Prostate gland (tissue), 2 donors: ENCODE measurements around the gene NPHS1. TPM values are rescaled to one million over a fixed set of nuclear protein-coding genes. Genes with fewer than 3 reads are reported as not detected.
"Not testable (repeated sequence)": the region's sequence is repeated elsewhere in the genome, so short reads cannot be mapped to it uniquely, and the experiment has no call there.

Source experiments
- DNase-seq: peaks from one replicate; pipeline ENCODE4 v3.0.0-alpha.2; 2019; ENCODE audit warnings: low spot score
- H3K27ac ChIP-seq, 2 donors: fragments of 200-600 bp; sonication (generic); 2 replicates each; pipeline ENCODE4 v1.5.1; 2017 to 2019
- H3K27me3 ChIP-seq: fragments of 200-600 bp; sonication (generic); replicated peaks from 2 replicates; pipeline ENCODE4 v1.5.1; 2019; ENCODE audit not compliant: insufficient read depth
- H3K36me3 ChIP-seq, 2 donors: fragments of 200-600 bp; sonication (generic); 1 replicate in 1 of 2; 2 replicates in 1 of 2; pipeline versions ENCODE4 v1.5.1 to v1.8.1; 2017 to 2019
- H3K4me1 ChIP-seq: fragments of 200-600 bp; sonication (generic); replicated peaks from 2 replicates; pipeline ENCODE4 v1.5.1; 2019
- H3K4me3 ChIP-seq, 2 donors: fragments of 200-600 bp; sonication (generic); 2 replicates each; pipeline ENCODE4 v1.5.1; 2017 to 2019
- H3K9me3 ChIP-seq: fragments of 200-600 bp; sonication (generic); 2 replicates; pipeline ENCODE4 v1.5.1; 2017
- CTCF ChIP-seq, 4 experiments: fragments of 200-600 bp in 2 of 4; fragments of 450-650 bp in 2 of 4; sonication (generic) in 2 of 4; IDR thresholded peaks; 1 replicate in 3 of 4; 2 replicates in 1 of 4; pipeline ENCODE4 v1.5.1; 2016 to 2019; ENCODE audit warnings: antibody characterized with exemption in 4 of 4, mild to moderate bottlenecking in 2 of 4, moderate library complexity in 2 of 4
- POLR2A ChIP-seq: fragments of 450-650 bp; IDR thresholded peaks from one replicate; pipeline ENCODE4 v1.6.1; 2016; ENCODE audit warnings: antibody characterized with exemption, mild to moderate bottlenecking
- POLR2AphosphoS5 ChIP-seq: sonication (generic); formaldehyde crosslinking; IDR thresholded peaks from one replicate; pipeline ENCODE4 v1.6.1; 2017; ENCODE audit warnings: antibody characterized with exemption
- WGBS: methylation state at CpG from one replicate; pipeline ENCODE4 v1.1.5; 2018; 5-methylcytosine and 5-hydroxymethylcytosine counted together
- intact Hi-C: fragments of 100-400 bp; cut with DNase I; formaldehyde crosslinking; loops from one replicate; pipeline ENCODE4 v1.14.2; 2022
- total RNA-seq, 2 donors: library from RNA; depleted of rRNA; stranded (reverse); fragments of >200 nt; gene quantifications; one replicate each; pipeline ENCODE4 v1.1.0, GENCODE V29; 2016

Gene NPHS1
- total RNA-seq, 2 donors from 2014 or later = 0.23 TPM; not detected in 1

DNA sequence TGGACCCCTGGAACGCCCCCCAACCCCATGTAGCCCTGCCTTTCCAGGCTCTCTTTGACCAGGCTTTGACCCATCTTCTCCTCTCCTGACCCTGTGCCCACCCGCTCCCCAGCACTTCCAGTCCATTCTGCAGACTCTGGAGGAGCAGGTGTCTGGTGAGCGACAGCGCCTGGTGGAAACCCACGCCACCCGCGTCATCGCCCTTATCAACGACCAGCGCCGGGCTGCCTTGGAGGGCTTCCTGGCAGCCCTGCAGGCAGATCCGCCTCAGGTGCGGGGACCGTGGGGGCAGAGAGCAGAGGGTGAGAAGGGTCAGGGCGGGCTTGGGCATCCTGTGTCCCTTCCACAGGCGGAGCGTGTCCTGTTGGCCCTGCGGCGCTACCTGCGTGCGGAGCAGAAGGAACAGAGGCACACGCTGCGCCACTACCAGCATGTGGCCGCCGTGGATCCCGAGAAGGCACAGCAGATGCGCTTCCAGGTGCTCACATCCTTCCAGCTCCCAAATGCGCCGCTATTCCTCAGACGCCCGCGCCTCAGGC, 22.2 kb upstream of the NPHS1 start:
- Histone ChIP-seq H3K4me1 (peaks cover 6% of the 10 kb centered on the region), H3K4me3 (no peak overlapping the region), H3K9me3 (no peaks in the 10 kb centered on the region), H3K27me3 (no peaks in the 10 kb centered on the region), H3K27ac (no peak overlapping the region), H3K36me3 (no peaks in the 10 kb centered on the region)
- TF ChIP-seq POLR2A (no peak), CTCF (IDR thresholded peaks at IDR 0.05) (no peak), POLR2AphosphoS5 (no peak)
- intact Hi-C loops = no loop called here
- 92% methylated on average over 32 of the region's 32 CpGs for WGBS
- no peak for DNase-seq

DNA sequence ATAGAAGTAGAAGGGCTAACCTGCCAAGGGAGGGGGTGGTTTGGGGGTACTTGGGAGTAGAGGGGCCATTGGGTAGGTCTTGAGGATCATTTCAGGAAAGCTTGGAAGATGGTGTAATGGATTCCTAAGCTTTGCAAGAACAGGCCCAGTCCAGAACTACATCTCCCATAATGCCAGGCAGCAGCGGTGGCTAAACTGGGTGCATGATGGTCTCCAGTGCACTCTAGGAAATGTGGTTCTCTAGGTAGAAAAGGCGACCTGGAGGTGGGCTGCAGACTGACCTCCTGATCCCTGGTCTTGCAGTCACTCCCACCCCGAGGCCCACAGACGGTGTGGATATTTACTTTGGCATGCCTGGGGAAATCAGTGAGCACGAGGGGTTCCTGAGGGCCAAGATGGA, 19.9 kb upstream of the NPHS1 start:
- TF ChIP-seq CTCF (IDR thresholded peaks at IDR 0.05) = no peak
- no peak for TF ChIP-seq POLR2A
- TF ChIP-seq POLR2AphosphoS5 = no peak
- Histone ChIP-seq H3K4me1 (peaks cover 15% of the 10 kb centered on the region), H3K9me3 (no peaks in the 10 kb centered on the region), H3K27me3 (no peaks in the 10 kb centered on the region), H3K4me3 (no peak overlapping the region), H3K27ac (no peak overlapping the region), H3K36me3 (no peaks in the 10 kb centered on the region)
- DNase-seq = no peak
- intact Hi-C loops = no loop called here
- WGBS = 71% methylated on average over 5 of the region's 5 CpGs

DNA sequence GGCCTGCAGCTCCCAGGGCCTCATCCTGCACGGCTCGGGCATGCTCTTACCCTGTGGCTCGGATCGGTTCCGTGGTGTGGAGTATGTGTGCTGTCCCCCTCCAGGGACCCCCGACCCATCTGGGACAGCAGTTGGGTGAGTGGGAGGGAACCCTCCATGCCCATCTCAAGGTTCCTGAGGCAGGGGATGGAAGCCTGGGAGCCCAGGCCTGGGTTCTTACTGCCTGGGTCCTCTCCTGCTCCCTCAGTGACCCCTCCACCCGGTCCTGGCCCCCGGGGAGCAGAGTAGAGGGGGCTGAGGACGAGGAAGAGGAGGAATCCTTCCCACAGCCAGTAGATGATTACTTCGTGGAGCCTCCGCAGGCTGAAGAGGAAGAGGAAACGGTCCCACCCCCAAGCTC, 19.3 kb upstream of the NPHS1 start:
- Histone ChIP-seq H3K4me1 (peaks cover 15% of the 10 kb centered on the region), H3K9me3 (no peaks in the 10 kb centered on the region), H3K4me3 (no peak overlapping the region), H3K27me3 (no peaks in the 10 kb centered on the region), H3K27ac (no peak overlapping the region), H3K36me3 (no peaks in the 10 kb centered on the region)
- 90% methylated on average over 11 of the region's 12 CpGs for WGBS
- TF ChIP-seq POLR2AphosphoS5 = no peak
- TF ChIP-seq POLR2A = no peak
- intact Hi-C loops = no loop called here
- DNase-seq = no peak

DNA sequence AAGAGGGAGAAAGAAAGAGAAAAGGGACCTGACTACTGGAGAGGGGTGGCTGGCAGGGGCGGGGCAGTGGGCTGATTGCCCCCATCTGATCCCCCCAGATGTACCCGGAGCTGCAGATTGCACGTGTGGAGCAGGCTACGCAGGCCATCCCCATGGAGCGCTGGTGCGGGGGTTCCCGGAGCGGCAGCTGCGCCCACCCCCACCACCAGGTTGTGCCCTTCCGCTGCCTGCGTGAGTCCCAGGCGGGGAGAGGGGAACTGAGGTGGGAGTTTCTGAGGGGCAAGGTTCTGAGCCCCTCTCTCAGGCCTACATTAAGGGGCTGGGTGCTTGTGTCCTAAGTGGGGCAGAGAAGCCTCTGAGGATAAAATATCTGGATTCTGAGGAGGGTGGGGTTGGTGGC, 18.5 kb upstream of the NPHS1 start:
- H3K4me1 ChIP-seq = peaks cover 15% of the 10 kb centered on the region
- intact Hi-C loops = no loop called here

GRCh38 chr19:35870124-35870736, 17.9 kb upstream of the NPHS1 start:
- H3K4me3 ChIP-seq, DNase-seq, H3K27me3 ChIP-seq, intact Hi-C loops, H3K27ac ChIP-seq, H3K9me3 ChIP-seq, H3K36me3 ChIP-seq: not testable (repeated sequence)
- H3K4me1 ChIP-seq = peaks cover 15% of the 10 kb centered on the region
- 44% methylated on average over 26 of the region's 26 CpGs for WGBS

More for the DNA sequence above, 18.5 kb upstream of the NPHS1 start:
- H3K4me3 ChIP-seq = no peak overlapping the region
- H3K36me3 ChIP-seq = no peaks in the 10 kb centered on the region
- DNase-seq = no peak
- WGBS = 79% methylated on average over 12 of the region's 12 CpGs
- TF ChIP-seq POLR2A = no peak
- no peak for TF ChIP-seq POLR2AphosphoS5
- TF ChIP-seq CTCF (IDR thresholded peaks at IDR 0.05) = no peak
- no peaks in the 10 kb centered on the region for H3K9me3 ChIP-seq
- H3K27ac ChIP-seq = no peak overlapping the region
- H3K27me3 ChIP-seq = no peaks in the 10 kb centered on the region
